ENCODE data around the gene MMD. TPM values are rescaled to one million over a fixed set of nuclear protein-coding genes. Genes with fewer than 3 reads are reported as not detected.

MMD gene
- polyA plus RNA-seq, 3 donors, result 3.4 to 7.0 (median 4.6) TPM

GRCh38 chr17:55354010-55354409, 67.6 kb downstream of the MMD start:
- Mint-ChIP-seq H3K4me3 (no peak overlapping the region), H3K4me1 (peaks cover 1% of the 10 kb centered on the region), H3K9me3 (peaks cover 0 to 1% (median 0%) of the 10 kb centered on the region in 7 donors), H3K36me3 (no peaks in the 10 kb centered on the region), H3K27me3 (ENCODE audit: low read depth in 3 of 3) (peaks cover 0 to 4% (median 2%) of the 10 kb centered on the region in 3 donors), H3K27ac (no peak overlapping the region)
- H3K9me3 ChIP-seq (replicated peaks in 1 of 2; ENCODE audit: control insufficient read depth in 1 of 2, insufficient read depth in 1 of 2, low read length in 2 of 2), result no peaks in the 10 kb centered on the region
- H3K79me2 ChIP-seq (ENCODE audit: insufficient read depth, low read length), result no peaks in the 10 kb centered on the region
- no peak overlapping the region for H3K27ac ChIP-seq (ENCODE audit: low read depth in 1 of 2, low read length in 2 of 2)
- H3K4me2 ChIP-seq (replicated peaks; ENCODE audit: extremely low read depth, low read length, poor library complexity, severe bottlenecking), result no peak overlapping the region
- WGBS (ENCODE audit: insufficient coverage), result no CpG with 5 or more reads among the region's 1 CpG
- H3K4me3 ChIP-seq (replicated peaks in 1 of 3; ENCODE audit: low read depth in 2 of 3, low read length in 3 of 3), result no peak overlapping the region
- no peaks in the 10 kb centered on the region for H3K4me1 ChIP-seq (ENCODE audit: control insufficient read depth in 1 of 2, insufficient read depth in 2 of 2, low read length in 2 of 2)
- H3K27me3 ChIP-seq (ENCODE audit: control insufficient read depth in 2 of 2, insufficient read depth in 2 of 2, low read length in 2 of 2), result no peaks in the 10 kb centered on the region
- H2AFZ ChIP-seq (ENCODE audit: insufficient read depth, low read depth, low read length, poor library complexity, severe bottlenecking), result no peak overlapping the region
- no peaks in the 10 kb centered on the region for H4K20me1 ChIP-seq (ENCODE audit: insufficient read depth, low read length)
- no peak overlapping the region for H3K9ac ChIP-seq (ENCODE audit: insufficient read depth, low read length, poor library complexity, severe bottlenecking)
- no peaks in the 10 kb centered on the region for H3K36me3 ChIP-seq (replicated peaks in 1 of 2; ENCODE audit: control insufficient read depth in 1 of 2, insufficient read depth in 2 of 2, low read length in 2 of 2)
- no peak for TF ChIP-seq CTCF (IDR thresholded peaks at IDR 0.05)
- intact Hi-C loops (cut with micrococcal nuclease), result no loop called here
- no peak for DNase-seq

GRCh38 chr17:55351226-55351625, 70.4 kb downstream of the MMD start:
- Histone ChIP-seq H3K4me1 (ENCODE audit: control insufficient read depth in 1 of 2, insufficient read depth in 2 of 2, low read length in 2 of 2) (no peaks in the 10 kb centered on the region), H3K27me3 (ENCODE audit: control insufficient read depth in 2 of 2, insufficient read depth in 2 of 2, low read length in 2 of 2) (no peaks in the 10 kb centered on the region), H3K79me2 (ENCODE audit: insufficient read depth, low read length) (no peaks in the 10 kb centered on the region), H3K36me3 (replicated peaks in 1 of 2; ENCODE audit: control insufficient read depth in 1 of 2, insufficient read depth in 2 of 2, low read length in 2 of 2) (no peaks in the 10 kb centered on the region), H3K27ac (ENCODE audit: low read depth in 1 of 2, low read length in 2 of 2) (no peak overlapping the region), H3K9me3 (replicated peaks in 1 of 2; ENCODE audit: control insufficient read depth in 1 of 2, insufficient read depth in 1 of 2, low read length in 2 of 2) (no peaks in the 10 kb centered on the region), H3K9ac (ENCODE audit: insufficient read depth, low read length, poor library complexity, severe bottlenecking) (no peak overlapping the region), H2AFZ (ENCODE audit: insufficient read depth, low read depth, low read length, poor library complexity, severe bottlenecking) (no peak overlapping the region), H3K4me3 (replicated peaks in 1 of 3; ENCODE audit: low read depth in 2 of 3, low read length in 3 of 3) (no peak overlapping the region), H4K20me1 (ENCODE audit: insufficient read depth, low read length) (no peaks in the 10 kb centered on the region), H3K4me2 (replicated peaks; ENCODE audit: extremely low read depth, low read length, poor library complexity, severe bottlenecking) (no peak overlapping the region)
- H3K4me3 Mint-ChIP-seq, result no peak overlapping the region
- no peaks in the 10 kb centered on the region for H3K36me3 Mint-ChIP-seq
- peaks cover 3% of the 10 kb centered on the region for H3K4me1 Mint-ChIP-seq
- TF ChIP-seq CTCF (IDR thresholded peaks at IDR 0.05), result no peak
- H3K27ac Mint-ChIP-seq, result no peak overlapping the region
- peaks cover 0 to 6% (median 0%) of the 10 kb centered on the region in 7 donors for H3K9me3 Mint-ChIP-seq
- no CpG with 5 or more reads among the region's 1 CpG for WGBS (ENCODE audit: insufficient coverage)
- H3K27me3 Mint-ChIP-seq (ENCODE audit: low read depth in 3 of 3), result peaks cover 0 to 14% (median 10%) of the 10 kb centered on the region in 3 donors
- intact Hi-C loops (cut with micrococcal nuclease), result no loop called here
- DNase-seq, result no peak

Measured in CD14-positive monocyte (primary cell).